ENCODE data around the gene COG2. TPM values are rescaled to one million over a fixed set of nuclear protein-coding genes. Genes with fewer than 3 reads are reported as not detected.
A peak's percentile ranks its signal among the peaks of the same experiment; 100 is the strongest.

The COG2 gene
- total RNA-seq, 1 experiment from 2014 or later, result 21.5 TPM

- Histone ChIP-seq H3K9me2 (ENCODE audit: insufficient read depth) (no peaks in the 10 kb centered on the region), H4K20me1 (ENCODE audit: insufficient read depth) (no peaks in the 10 kb centered on the region), H3K27me3 (ENCODE audit: insufficient read depth, low read depth) (peaks cover 28% of the 10 kb centered on the region), H2AFZ (no peak overlapping the region), H3K9me3 (ENCODE audit: insufficient read depth, low read depth) (no peaks in the 10 kb centered on the region), H3F3A (ENCODE audit: insufficient read depth, low read depth) (no peaks in the 10 kb centered on the region), H3K27ac (no peak overlapping the region), H3K4me2 (no peak overlapping the region), H3K4me3 (no peak overlapping the region), H3K36me3 (ENCODE audit: low read depth) (no peaks in the 10 kb centered on the region), H3K79me2 (ENCODE audit: low read depth) (no peaks in the 10 kb centered on the region), H3K4me1 (replicated peaks; ENCODE audit: insufficient read depth) (no peaks in the 10 kb centered on the region)
- no TSS peak for BruUV-seq (replicated peaks)
- intact Hi-C loops (cut with micrococcal nuclease; ENCODE audit: unreplicated experiment), result loop anchor here (10.0 kb wide), 1 partner anchor 973 kb away; no protein-coding TSS in a partner anchor
- no peak for DNase-seq
- TF ChIP-seq, protein P1, sequence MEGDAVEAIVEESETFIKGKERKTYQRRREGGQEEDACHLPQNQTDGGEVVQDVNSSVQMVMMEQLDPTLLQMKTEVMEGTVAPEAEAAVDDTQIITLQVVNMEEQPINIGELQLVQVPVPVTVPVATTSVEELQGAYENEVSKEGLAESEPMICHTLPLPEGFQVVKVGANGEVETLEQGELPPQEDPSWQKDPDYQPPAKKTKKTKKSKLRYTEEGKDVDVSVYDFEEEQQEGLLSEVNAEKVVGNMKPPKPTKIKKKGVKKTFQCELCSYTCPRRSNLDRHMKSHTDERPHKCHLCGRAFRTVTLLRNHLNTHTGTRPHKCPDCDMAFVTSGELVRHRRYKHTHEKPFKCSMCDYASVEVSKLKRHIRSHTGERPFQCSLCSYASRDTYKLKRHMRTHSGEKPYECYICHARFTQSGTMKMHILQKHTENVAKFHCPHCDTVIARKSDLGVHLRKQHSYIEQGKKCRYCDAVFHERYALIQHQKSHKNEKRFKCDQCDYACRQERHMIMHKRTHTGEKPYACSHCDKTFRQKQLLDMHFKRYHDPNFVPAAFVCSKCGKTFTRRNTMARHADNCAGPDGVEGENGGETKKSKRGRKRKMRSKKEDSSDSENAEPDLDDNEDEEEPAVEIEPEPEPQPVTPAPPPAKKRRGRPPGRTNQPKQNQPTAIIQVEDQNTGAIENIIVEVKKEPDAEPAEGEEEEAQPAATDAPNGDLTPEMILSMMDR (conservative IDR thresholded peaks at IDR 0.05), result no peak
- no peak for TF ChIP-seq EZH2 (IDR thresholded peaks at IDR 0.05; ENCODE audit: low read depth)
- CTCF ChIA-PET, result no interaction called here
- POLR2A ChIA-PET (ENCODE audit: unreplicated experiment), result no interaction called here
Observed at GRCh38 chr1:230631477-230631876, 10.8 kb upstream of the COG2 start.

DNA sequence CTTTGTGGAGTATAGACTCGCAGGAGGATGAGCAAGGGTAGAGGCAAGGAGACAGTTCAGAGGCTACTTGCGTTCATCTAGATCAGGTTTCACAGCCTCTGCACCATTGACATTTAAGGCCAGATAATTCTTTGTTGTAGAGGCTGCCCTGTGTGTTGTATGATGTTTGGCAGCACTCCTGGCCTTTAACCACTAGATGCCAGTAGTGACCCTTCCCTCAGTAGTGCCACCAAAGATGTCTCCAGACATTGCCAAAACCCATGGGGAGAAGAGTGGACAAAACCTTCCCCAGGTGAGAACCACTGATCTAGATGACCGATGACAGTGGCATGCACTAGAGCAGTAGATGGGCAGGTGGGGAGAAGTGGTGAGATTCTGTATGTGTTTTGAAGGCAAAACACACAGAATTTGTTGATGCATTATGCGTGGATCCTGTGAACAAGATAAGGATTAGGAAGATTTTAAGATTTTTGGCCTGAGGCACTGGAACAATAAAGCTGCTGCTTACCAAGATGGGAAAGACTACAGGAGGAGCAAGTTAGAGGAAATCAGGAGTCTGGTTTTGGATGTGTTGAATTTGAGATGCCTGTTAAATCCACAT, 9.9 kb upstream of the COG2 start:
- H3K79me2 ChIP-seq (ENCODE audit: low read depth), result no peaks in the 10 kb centered on the region
- peaks cover 37% of the 10 kb centered on the region for H3K27me3 ChIP-seq (ENCODE audit: insufficient read depth, low read depth)
- no peaks in the 10 kb centered on the region for H3K36me3 ChIP-seq (ENCODE audit: low read depth)
- BruUV-seq (replicated peaks), result no TSS peak
- no peak overlapping the region for H3K27ac ChIP-seq
- no peak for TF ChIP-seq EZH2 (IDR thresholded peaks at IDR 0.05; ENCODE audit: low read depth)
- TF ChIP-seq, protein P1 (conservative IDR thresholded peaks at IDR 0.05), result peak; percentile 74
- no peaks in the 10 kb centered on the region for H4K20me1 ChIP-seq (ENCODE audit: insufficient read depth)
- H3F3A ChIP-seq (ENCODE audit: insufficient read depth, low read depth), result no peaks in the 10 kb centered on the region
- ChIA-PET CTCF (interaction anchor here (0.5 to 0.6 kb wide), 2 partner anchors 274 to 579 kb away, joined by 3 read pairs; no protein-coding TSS in a partner anchor), POLR2A (ENCODE audit: unreplicated experiment) (no interaction called here)
- peak; percentile 44 to 53 for DNase-seq
- H3K9me2 ChIP-seq (ENCODE audit: insufficient read depth), result no peaks in the 10 kb centered on the region
- intact Hi-C loops (cut with micrococcal nuclease; ENCODE audit: unreplicated experiment), result loop anchor here (1.0 to 10.0 kb wide), 6 partner anchors 140 to 972 kb away; partner anchors contain the start of gene ARV1
- H3K4me1 ChIP-seq (replicated peaks; ENCODE audit: insufficient read depth), result no peaks in the 10 kb centered on the region
- no peaks in the 10 kb centered on the region for H3K9me3 ChIP-seq (ENCODE audit: insufficient read depth, low read depth)
- no peak overlapping the region for H3K4me2 ChIP-seq
- no peak overlapping the region for H3K4me3 ChIP-seq
- H2AFZ ChIP-seq, result no peak overlapping the region

GRCh38 chr1:230633469-230633868, 8.8 kb upstream of the COG2 start:
- H3K27me3 ChIP-seq (ENCODE audit: insufficient read depth, low read depth), result peaks cover 39% of the 10 kb centered on the region
- no peaks in the 10 kb centered on the region for H3K9me3 ChIP-seq (ENCODE audit: insufficient read depth, low read depth)
- H4K20me1 ChIP-seq (ENCODE audit: insufficient read depth), result no peaks in the 10 kb centered on the region
- DNase-seq, result no peak
- no peak overlapping the region for H3K4me3 ChIP-seq
- H3K27ac ChIP-seq, result no peak overlapping the region
- H3K36me3 ChIP-seq (ENCODE audit: low read depth), result no peaks in the 10 kb centered on the region
- no peaks in the 10 kb centered on the region for H3K9me2 ChIP-seq (ENCODE audit: insufficient read depth)
- H3K79me2 ChIP-seq (ENCODE audit: low read depth), result no peaks in the 10 kb centered on the region
- CTCF ChIA-PET, result no interaction called here
- no peaks in the 10 kb centered on the region for H3K4me1 ChIP-seq (replicated peaks; ENCODE audit: insufficient read depth)
- H3K4me2 ChIP-seq, result no peak overlapping the region
- H3F3A ChIP-seq (ENCODE audit: insufficient read depth, low read depth), result no peaks in the 10 kb centered on the region
- BruUV-seq (replicated peaks), result no TSS peak
- POLR2A ChIA-PET (ENCODE audit: unreplicated experiment), result no interaction called here
- intact Hi-C loops (cut with micrococcal nuclease; ENCODE audit: unreplicated experiment), result loop anchor here (2.0 to 10.0 kb wide), 2 partner anchors 139 to 971 kb away; no protein-coding TSS in a partner anchor
- no peak for TF ChIP-seq EZH2 (IDR thresholded peaks at IDR 0.05; ENCODE audit: low read depth)
- TF ChIP-seq, protein P1 (conservative IDR thresholded peaks at IDR 0.05), result no peak
- no peak overlapping the region for H2AFZ ChIP-seq

Measured in PC-9 (cell line).